M059J (cell line): ENCODE measurements around the gene CBY2. TPM values are rescaled to one million over a fixed set of nuclear protein-coding genes. Genes with fewer than 3 reads are reported as not detected.
"Not testable (repeated sequence)": the region's sequence is repeated elsewhere in the genome, so short reads cannot be mapped to it uniquely, and the experiment has no call there.

Experiments used
- DNase-seq: peaks from one replicate; pipeline ENCODE4 v3.0.0-alpha.2; 2012; ENCODE audit warnings: low read depth
- total RNA-seq: library from RNA; depleted of rRNA; stranded (reverse); fragments of >200 nt; shearing (Covaris generic); gene quantifications from 2 replicates; pipeline ENCODE4 v1.2.3, GENCODE V29; 2014; rRNA removed

CBY2 gene
- total RNA-seq, 1 experiment from 2014 or later: not detected

- no peak for DNase-seq
Observed at GRCh38 chr13:45747071-45747470, 45.0 kb downstream of the CBY2 start.

GRCh38 chr13:45748941-45749759 is 47.0 kb downstream of the CBY2 start:
- no peak for DNase-seq

GRCh38 chr13:45750566-45750965 is 48.4 kb downstream of the CBY2 start:
- DNase-seq: no peak

- DNase-seq: no peak
Observed at GRCh38 chr13:45751885-45752284, 49.8 kb downstream of the CBY2 start.

GRCh38 chr13:45752510-45752909 is 50.4 kb downstream of the CBY2 start:
- DNase-seq: no peak

- DNase-seq: not testable (repeated sequence)
Observed at GRCh38 chr13:45756498-45756897, 54.4 kb downstream of the CBY2 start.

- not testable (repeated sequence) for DNase-seq
Observed at GRCh38 chr13:45757589-45757988, 55.5 kb downstream of the CBY2 start.

- DNase-seq: no peak
Observed at GRCh38 chr13:45763419-45763818, 61.3 kb downstream of the CBY2 start.

Other genes starting within 250 kb of the CBY2 start
- gene COG3, start 237.4 kb upstream of the CBY2 start, total RNA-seq: 9.6 and 16.3 TPM in 2 replicates
- not detected in 2 replicates for gene ERICH6B, start 86.6 kb upstream of the CBY2 start, total RNA-seq
- gene SIAH3, start 149.4 kb downstream of the CBY2 start, total RNA-seq: 0.10 and 0.37 TPM in 2 replicates